Measurements from ENCODE around the gene TMEM108.

- TF ChIP-seq CTCF (IDR thresholded peaks at IDR 0.05) (no peak), EP300 (IDR thresholded peaks at IDR 0.05) (no peak), POLR2A (IDR thresholded peaks at IDR 0.05) (no peak)
These were observed 254.1 kb downstream of the TMEM108 start for GRCh38 chr3:133292296-133292695.
